Activated gamma-delta T cell treated with Interleukin-2 at 50 U/mL for 16 hours (primary cell): ENCODE data around the gene ASZ1.
"Not testable (repeated sequence)": the region's sequence is repeated elsewhere in the genome, so short reads cannot be mapped to it uniquely, and the experiment has no call there.

Experiments used
- DNase-seq: peaks from one replicate; pipeline ENCODE4 v3.0.0-alpha.2; 2020

The ASZ1 gene, protein sequence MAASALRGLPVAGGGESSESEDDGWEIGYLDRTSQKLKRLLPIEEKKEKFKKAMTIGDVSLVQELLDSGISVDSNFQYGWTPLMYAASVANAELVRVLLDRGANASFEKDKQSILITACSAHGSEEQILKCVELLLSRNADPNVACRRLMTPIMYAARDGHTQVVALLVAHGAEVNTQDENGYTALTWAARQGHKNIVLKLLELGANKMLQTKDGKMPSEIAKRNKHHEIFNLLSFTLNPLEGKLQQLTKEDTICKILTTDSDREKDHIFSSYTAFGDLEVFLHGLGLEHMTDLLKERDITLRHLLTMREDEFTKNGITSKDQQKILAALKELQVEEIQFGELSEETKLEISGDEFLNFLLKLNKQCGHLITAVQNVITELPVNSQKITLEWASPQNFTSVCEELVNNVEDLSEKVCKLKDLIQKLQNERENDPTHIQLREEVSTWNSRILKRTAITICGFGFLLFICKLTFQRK

DNA sequence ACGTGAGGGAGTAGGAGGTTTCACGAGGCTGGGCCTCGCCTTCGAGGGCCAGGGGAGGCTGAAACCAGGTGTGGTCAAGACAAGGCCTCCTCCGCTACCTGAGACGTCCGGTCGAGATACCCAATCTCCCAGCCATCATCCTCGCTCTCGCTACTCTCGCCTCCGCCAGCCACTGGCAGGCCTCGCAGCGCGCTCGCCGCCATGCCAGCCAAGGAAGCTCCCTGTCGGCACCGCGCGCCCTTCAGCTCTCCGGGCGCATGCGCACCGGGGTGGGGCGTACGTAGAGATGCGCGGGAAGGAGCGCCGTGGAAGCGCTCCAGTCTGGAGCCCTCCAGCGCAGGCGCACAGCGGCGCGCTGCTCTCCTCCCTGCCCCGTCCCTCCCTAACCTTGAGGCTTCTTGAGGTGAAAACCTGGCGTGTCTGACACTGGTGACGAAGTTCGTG is at the start of gene ASZ1:
Gene ASZ1 (minus strand): TSS at position 236 of the 444 bp plus-strand sequence. CDS start 33 bp downstream, at position 203.
- DNase-seq: no peak

DNA sequence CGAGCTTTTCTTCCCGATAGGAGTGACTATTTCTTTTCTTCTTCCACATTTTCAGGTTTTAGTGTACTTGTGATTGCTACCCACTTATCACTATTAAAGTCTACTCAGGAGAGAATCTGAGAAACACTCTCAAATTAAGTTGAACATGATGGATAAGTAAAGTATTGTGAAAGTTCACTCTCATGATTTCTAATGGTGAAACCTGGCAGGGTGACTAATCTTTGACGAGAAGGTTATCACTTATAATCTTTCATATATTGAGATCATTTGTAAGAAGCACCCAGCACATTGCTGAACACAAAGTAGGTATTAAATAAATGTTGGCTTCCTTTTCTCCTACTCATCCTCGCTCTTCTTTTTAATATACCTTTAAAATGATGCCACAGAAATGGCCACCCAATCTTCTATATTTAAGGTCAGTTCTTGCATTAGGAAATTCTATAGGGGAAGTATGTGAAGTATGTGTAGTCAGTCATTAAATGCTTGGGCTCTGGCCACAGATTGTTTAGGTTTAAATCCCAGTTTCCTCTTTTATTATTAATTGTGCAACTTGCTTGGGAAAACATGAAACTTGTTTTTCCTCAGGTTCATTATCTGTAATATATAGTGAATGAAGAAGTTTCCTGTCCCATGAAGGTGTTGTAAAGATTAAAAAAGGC is 49.4 kb upstream of the ASZ1 start:
- DNase-seq: no peak

DNA sequence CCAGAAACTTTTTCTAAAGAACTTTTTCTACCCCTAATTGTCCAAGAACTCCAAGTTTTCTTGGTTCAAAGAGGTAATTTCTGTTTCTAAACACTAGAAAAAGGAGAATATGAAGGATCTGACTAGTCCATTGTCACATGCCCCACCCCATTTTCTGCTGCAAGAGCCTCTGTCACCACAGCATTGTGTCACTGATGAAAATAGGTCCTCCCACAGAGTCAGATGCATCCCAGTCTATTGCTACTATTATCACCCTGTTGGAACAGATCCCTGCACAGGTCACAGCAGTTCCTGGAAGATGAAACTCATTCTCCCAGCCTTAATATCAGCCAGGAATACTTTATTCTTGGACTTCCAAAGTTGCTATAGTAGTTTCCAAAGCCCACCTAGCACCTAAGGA is 45.0 kb upstream of the ASZ1 start:
- no peak for DNase-seq

DNA sequence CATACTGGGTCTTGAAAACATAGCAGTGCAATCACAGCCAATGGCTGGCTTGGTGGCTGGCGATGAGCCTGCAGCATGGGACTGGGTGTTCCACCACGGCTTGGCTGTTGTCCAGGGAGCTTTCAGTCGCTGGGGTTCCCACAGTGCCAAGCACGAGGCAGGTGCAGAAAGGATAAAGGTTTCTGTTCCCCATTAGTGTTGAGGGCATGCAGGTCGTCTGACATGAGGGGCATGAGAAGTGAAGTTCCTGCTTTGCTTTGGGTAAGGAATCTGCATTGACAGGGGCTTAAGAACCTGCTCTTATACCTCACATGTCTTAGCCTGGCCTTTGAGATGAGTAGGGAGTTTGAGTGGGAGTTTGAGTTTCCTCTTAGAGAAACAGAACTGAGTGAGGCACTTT is 43.5 kb upstream of the ASZ1 start:
- no peak for DNase-seq

DNA sequence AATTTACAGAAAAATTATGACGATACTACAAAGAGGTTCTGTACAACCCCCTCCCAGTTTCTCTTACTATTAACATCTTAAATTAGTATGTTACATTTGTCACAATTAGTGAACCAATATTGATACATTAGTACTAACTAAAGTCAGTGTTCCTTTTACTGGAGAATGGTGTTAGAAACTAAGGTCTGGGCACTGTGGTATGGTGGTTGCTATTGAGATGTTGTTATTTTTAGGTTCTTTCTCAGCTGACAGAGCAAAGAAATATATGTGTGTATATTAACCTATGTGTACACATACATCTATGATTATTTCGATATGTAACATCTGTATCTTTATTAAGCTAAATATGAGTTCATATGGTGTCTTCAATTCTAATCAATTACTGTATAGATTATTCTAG is 40.9 kb upstream of the ASZ1 start:
- DNase-seq: no peak

DNA sequence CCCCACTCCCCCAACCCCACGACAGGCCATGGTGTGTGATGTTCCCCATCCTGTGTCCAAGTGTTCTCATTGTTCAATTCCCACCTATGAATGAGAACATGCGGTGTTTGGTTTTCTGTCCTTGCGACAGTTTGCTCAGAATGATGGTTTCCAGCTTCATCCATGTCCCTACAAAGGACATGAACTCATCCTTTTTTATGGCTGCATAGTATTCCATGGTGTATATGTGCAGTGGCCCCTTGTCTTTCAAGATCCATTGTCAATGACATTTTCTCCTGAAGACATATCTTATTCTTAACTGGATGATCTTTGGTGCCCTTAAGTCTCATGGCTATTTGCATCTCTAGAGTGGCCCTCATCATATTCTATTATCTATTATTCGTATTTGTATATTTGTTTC is 33.5 kb upstream of the ASZ1 start:
- not testable (repeated sequence) for DNase-seq

DNA sequence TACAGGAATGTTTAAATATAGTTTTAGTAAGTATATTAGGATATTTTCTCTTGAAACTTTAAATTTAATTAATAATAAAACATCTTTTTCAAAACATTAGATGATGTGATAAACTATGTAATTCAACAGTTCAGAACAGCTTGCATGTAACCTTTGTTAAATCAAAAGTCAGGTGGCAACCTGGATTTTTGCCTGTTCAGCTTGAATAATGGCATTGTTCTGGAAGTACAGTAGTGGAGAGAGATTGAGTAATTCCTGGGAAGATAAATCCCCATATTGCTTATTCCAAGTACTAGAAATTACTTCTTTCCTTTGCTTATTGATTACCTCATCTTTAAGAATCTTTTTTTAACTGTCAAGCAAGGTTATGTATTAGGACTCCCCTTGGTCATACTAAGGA is 32.4 kb upstream of the ASZ1 start:
- no peak for DNase-seq

DNA sequence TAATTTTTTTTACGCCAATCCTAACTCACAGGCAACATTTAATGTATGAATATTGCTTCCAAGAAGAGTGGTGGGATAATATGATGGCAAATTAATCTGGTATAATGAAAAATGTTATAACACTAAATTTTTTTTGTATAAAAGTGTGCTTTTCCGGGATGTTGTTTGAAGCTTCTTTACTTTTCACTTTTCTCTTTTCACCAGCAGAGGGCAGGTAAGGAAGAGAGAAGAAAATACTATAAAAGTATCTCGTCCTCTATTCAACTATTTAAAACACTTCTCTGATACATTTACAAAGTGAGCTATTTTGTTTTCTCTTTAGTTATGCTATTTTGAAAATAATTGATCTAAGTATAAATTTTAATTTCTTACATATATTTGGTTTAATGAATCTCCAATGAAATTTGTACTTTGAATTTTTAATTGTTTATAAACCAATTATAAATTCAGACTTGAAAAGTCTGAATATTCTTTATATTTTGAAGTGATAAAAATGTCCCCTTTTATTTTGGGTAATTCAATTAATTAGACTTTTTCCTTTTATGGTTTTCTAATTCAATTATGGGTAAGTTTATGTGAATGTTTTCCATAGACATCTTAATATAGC is 31.8 kb upstream of the ASZ1 start:
- DNase-seq: no peak

DNA sequence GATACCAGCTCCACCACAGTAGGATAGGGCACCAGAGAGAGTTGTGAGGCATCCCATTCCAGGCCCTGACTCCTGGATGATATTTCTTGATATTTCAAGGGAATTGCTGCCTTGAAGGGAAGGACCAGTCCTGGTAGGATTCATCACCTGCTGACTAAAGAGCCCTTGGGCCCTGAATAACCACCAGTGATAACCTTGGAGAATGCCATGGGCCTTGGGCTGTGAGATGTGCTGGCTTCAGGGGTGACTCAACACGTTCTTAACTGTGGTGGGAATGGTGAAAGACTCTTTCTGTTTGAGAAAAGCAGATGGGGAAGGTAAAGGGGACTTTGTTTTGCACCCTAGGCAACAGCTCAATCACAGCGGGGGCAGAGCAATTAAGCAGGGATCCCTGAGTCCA is 21.4 kb upstream of the ASZ1 start:
- no peak for DNase-seq

DNA sequence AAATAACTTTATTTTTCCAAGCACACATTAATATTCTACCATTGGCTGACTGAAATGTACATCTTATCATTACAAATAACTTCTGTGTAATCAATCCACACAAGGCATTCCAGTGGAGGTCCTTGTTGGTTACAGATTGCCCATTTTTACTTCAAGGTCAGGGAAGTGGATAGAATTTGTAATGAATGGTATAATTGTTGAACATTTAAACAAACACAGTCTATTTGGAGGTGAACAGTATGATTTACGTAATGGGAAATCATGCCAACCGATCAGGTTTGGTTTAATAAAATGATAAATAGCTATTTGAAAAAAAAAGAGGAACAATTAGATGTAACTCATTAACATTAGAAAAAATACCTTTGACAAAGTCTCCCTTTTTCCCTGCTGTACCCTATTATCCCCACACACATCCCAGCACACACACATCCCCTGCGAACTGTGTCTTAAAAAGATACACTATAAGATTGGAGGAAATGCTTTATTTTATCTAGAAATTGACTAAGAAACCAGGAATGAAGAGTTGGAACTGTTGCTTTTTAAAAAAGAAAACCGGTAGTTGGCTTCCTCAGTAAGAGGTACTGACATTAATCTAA is 19.0 kb upstream of the ASZ1 start:
- no peak for DNase-seq

DNA sequence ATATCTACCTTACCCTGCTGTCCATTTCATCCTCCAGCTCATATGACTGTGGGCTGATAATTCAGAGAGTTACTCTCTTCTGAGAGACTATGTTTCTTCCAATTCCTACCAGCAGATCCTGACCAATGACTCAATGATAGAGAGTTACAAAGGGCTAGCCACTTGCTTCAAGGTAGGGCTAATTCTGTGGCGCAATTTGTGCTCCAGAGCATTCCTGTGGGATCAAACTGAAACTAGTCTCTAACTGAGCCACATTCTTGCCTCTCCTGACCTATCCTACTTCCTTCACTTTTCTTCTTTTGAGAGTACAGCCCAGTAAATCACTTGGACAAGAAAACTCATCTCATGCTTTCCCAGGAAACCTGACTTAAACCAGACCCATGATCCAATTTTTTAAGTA is 17.9 kb upstream of the ASZ1 start:
- no peak for DNase-seq

DNA sequence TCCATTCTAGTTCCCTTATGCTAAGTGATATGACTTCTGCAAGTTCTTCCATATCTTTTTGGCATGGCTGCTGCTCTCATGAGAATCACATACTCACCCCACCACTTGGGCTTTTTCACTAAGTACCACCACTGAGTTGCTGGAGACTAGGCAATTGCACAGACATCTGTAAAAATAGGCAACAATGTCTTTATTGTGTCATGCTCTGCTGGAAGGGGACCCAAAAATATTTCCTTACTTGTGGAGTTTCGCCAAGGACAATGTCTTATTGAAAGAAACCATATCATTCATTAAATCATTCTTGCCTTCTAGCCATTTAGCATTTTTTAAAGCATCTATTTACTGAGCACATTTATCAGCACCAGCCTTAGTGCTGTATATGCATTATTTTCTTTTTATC is 17.4 kb upstream of the ASZ1 start:
- no peak for DNase-seq

DNA sequence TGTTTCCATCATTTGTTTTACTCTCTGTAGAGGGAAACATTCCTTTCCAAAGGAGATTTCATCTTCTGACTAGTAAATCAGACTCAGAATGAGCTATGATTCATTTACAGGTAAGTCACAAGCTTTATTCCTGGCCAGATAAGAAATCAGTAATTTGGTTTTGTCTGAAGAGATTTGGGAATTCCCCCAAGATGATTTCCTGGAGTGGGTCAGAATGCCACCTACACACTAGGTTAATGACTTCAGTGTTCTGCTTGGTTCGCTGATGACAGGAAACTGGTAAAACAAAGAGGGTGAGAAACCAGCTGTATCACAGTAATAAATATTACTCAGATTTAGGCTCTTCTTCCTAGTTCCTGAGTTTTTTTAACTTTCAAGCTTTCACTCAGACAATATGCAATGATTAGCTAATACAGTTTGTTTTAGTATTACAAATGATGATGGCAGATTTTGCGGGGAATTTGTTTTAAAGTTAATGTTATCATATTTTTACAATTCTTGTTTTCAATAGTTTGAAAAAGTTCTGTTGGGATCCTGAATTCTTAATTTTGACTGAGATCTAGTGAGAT is 8.3 kb upstream of the ASZ1 start:
- DNase-seq: no peak

DNA sequence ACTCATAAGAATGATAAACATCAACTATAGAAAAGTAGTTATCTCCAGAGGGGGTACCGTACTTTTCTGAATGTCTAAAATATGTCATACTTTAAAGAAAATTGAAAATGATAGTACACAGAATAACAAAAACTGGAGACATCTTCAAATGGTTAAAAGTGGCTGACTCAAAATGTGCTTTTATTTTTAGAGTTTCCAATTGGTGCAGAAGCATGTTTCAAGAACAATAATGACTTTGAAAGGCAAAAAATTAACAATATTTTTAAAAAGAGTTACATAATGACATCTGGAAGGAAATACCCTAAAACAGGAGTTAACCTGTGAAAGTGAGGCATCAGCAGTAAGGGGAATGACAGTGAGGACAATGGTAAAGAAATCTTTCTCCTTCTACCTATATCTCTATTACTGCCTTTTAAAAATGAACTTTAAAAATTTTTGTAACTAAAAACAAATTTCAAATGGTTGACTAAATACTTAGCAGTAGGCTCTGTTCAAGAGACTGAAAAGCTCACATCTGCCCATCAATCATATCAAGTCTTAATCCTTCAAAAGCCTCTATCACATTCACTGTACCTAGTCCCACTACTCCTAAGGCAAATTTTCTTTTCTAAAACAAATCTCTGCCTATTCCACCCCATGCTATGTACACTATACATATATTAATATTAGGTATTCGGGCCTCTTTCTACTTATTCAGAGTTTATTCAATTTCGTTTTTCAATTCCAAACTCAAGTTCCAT is 3.0 kb downstream of the ASZ1 start:
- no peak for DNase-seq

DNA sequence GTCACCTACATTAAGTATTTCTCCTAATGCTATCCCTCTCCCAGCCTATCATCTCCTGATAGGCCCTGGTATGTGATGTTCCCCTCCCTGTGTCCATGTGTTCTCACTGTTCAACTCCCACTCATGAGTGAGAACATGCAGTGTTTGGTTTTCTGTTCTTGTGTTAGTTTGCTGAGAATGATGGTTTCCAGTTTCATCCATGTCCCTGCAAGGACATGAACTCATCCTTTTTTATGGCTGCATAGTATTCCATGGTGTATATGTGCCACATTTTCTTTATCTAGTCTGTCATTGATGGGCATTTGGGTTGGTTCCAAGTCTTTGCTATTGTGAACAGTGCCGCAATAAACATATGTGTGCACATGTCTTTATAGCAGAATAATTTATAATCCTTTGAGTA is 12.7 kb downstream of the ASZ1 start:
- DNase-seq: not testable (repeated sequence)

DNA sequence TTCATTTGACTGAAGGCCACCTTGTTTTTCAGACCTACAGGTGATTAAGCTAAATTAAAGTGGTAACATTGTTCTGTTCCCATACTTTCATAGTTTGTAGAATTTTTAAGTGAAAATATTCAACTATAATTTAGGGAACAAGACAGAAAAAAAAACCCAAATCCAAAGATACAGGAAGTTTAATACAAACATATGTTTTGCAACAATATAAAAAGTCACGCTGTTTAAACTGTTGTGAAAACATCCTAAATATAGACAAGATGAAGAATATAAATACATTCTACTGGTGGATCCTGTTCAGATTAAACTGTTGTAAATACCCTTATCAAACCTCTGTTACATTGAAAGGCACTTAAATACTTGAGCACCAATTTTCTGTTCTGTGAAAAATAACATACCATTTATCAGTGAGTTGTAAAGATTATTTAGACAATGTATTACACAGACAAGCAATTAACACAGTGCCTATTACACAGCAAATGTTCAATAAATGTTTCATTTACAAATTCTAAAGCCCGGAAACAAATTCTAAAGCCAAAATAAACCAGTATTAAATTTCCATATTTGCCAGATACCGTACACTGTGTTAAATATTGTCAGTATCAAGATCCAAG is 14.2 kb downstream of the ASZ1 start:
- no peak for DNase-seq

DNA sequence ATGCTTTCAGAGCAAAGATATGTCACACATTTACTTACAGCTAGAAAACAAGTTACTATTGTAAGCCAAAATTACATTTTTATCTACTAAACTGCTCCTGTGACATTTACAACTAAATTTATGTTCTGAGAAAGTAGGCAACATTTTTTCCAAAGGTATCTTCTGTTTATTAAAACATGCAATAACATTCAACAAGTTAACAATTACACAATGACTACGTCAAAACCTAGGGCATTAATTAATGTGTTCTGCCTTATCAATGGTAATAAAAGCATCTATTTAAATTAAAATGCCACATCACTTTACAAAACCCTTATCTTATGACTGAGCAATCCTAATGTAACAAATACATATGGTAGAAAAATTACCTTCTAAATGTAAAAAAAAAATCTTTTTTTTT is 14.9 kb downstream of the ASZ1 start:
- no peak for DNase-seq

DNA sequence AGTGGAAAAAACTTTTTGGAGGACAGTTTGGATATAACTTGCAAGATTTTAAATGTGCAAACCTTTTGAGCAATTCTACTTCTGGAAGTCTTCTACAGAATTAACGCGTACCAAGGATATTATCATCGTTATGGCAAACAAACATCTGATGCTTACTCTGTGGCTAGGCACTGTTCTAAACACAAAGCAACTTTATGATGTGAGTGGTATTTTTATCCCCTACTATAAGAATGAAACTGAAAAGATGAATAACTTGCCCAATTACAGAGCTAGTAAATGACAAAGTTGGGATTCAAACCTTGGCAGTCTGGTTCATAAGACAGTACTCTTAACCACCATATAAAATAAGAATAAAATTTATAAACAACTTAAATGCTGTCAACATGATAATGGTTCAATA is 15.8 kb downstream of the ASZ1 start:
- no peak for DNase-seq

DNA sequence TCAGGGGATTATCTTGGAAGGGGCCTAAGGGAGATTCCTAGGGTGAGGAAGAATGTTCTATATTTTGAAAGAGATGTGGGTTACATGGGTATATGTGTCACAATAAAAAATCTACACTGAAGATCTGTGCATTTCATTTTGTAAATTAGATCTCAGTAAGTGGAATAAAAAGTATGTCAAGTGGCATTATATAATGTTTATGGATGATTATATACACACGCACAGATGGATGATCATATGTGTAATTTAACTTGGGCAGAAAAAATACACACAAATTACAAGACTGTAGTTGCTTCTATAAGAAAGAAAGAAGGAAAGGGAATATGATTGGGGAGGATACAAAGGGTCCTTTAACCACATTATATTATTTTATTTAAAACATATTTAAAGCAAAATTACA is 18.5 kb downstream of the ASZ1 start:
- no peak for DNase-seq

DNA sequence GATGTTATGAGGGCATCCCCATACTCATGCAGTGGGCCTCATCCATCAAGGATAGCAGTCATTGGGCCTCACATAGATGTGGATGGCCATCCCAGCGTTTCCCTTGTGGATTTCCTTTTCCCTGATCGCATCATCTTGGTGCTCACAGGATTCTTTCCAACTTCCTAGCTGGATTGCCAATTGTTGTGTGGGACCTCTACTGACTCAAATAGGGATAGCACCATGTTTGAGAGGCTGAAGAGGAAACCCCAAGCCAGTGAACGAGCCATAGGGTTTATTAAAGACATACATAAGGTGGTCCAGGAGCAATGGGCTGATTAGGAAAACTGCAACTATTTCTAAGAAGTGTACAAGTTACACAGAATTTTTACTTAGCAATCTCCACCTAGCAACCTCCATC is 21.8 kb downstream of the ASZ1 start:
- no peak for DNase-seq

DNA sequence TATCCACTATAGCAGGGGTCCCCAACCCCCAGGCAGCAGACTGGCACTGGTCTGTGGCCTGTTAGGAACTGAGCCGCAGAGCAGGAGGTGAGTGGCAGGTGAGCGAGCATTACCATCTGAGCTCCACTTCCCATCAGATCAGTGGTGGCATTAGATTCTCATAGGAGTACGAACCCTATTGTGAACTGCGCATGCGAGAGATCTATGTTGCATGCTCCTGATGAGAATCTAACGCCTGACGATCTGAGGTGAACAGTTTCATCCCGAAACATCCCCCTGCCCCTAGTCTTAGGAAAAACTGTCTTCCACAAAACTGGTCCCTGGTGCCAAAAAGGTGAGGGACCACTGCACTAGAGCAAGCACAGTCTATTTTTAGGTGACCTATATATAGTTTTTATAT is 23.6 kb downstream of the ASZ1 start:
- DNase-seq: no peak

DNA sequence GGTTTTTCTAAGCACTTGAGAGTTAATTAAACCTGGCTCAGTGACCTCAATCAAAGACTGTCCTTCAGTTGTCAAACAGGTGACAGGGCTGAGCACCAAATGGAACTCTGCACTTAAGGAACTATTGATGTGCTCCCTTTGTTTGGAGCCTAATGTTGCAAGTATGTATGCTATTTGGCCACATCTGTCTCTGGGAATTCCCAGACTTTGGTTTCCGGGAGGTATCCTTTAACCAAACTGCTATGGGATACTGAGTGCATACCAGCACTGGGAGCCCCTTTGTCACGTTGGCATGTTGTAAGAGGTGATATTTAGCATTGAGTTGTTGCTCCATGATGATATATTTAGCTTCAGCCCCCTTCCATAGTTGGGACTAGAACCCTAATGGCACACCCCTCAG is 25.2 kb downstream of the ASZ1 start:
- no peak for DNase-seq
